A673 (cell line): ENCODE measurements around the gene OSTF1.

Source experiments
- CTCF ChIP-seq: fragments of 300-800, 200-600 bp; sonication (generic); conservative IDR thresholded peaks from 2 replicates; pipeline ENCODE4 v1.5.1; 2017; ENCODE audit warnings: low read depth, mild to moderate bottlenecking, antibody characterized with exemption, low read length, moderate library complexity, mixed read lengths
- EZH2 ChIP-seq: fragments of 200-600 bp; sonication (generic); IDR thresholded peaks from 2 replicates; pipeline ENCODE4 v1.6.1; 2017; ENCODE audit warnings: borderline replicate concordance, low read depth, mild to moderate bottlenecking, mixed read lengths, antibody characterized with exemption, low read length; ENCODE audit not compliant: poor library complexity, severe bottlenecking

DNA sequence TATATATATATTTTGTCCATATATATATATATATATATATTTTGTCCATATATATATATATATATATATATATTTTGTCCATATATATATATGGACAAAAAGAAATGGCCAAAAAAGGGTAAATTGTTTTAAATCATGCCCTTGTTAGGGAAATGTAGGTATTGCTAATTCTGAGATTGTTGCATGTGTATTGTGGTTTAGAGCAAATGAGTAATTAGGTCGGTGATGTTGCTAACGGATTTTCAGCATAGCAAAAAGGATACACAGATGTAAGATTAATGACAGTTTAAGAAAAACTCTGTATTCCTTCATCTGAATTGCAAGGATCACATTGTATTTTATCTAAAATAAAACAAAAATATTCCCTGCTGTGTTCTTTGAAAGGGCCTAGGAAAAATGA is 40.2 kb downstream of the OSTF1 start:
- TF ChIP-seq CTCF: no peak
- TF ChIP-seq EZH2: no peak
